Smooth muscle cell (in vitro differentiated cells): ENCODE data around the gene DEFB131A. TPM values are rescaled to one million over a fixed set of nuclear protein-coding genes. Genes with fewer than 3 reads are reported as not detected.
"Not testable (repeated sequence)": the region's sequence is repeated elsewhere in the genome, so short reads cannot be mapped to it uniquely, and the experiment has no call there.

Experiments
- DNase-seq: peaks from one replicate; lab custom pipeline; 2025; ENCODE audit not compliant: unreplicated experiment; lab: John Stamatoyannopoulos, UW
- H2AFZ ChIP-seq: fragments of 200-600 bp; sonication (generic); 2 replicates; pipeline ENCODE4 v1.6.0; 2016; ENCODE audit warnings: antibody characterized with exemption, low read depth, mild to moderate bottlenecking
- H3F3A ChIP-seq: fragments of 200-600 bp; sonication (generic); 2 replicates; pipeline ENCODE4 v1.6.0; 2017; ENCODE audit warnings: antibody characterized with exemption, low read depth
- H3K27ac ChIP-seq: fragments of 200-600 bp; sonication (generic); 2 replicates; pipeline ENCODE4 v1.5.1; 2016; ENCODE audit warnings: low read depth, mild to moderate bottlenecking
- H3K27me3 ChIP-seq: fragments of 200-600 bp; sonication (generic); 2 replicates; pipeline ENCODE4 v1.6.1; 2016; ENCODE audit warnings: low read depth, mild to moderate bottlenecking
- H3K36me3 ChIP-seq: fragments of 200-600 bp; sonication (generic); 2 replicates; pipeline ENCODE4 v1.5.1; 2016; ENCODE audit warnings: low read depth
- H3K4me1 ChIP-seq: fragments of 200-600 bp; sonication (generic); 2 replicates; pipeline ENCODE4 v1.5.1; 2016; ENCODE audit warnings: low read depth
- H3K4me2 ChIP-seq: fragments of 200-600 bp; sonication (generic); 2 replicates; pipeline ENCODE4 v1.6.0; 2016; ENCODE audit warnings: mild to moderate bottlenecking
- H3K4me3 ChIP-seq: fragments of 200-600 bp; sonication (generic); 2 replicates; pipeline ENCODE4 v1.5.1; 2016; ENCODE audit warnings: mild to moderate bottlenecking
- H3K79me2 ChIP-seq: fragments of 200-600 bp; sonication (generic); 2 replicates; pipeline ENCODE4 v1.6.0; 2016; ENCODE audit warnings: low read depth, mild to moderate bottlenecking
- H3K9ac ChIP-seq: fragments of 200-600 bp; sonication (generic); 2 replicates; pipeline ENCODE4 v1.6.0; 2016; ENCODE audit warnings: low read depth
- H3K9me3 ChIP-seq: fragments of 200-600 bp; sonication (generic); replicated peaks from 2 replicates; pipeline ENCODE4 v1.5.1; 2016; ENCODE audit warnings: low read depth
- H4K20me1 ChIP-seq: fragments of 200-600 bp; sonication (generic); 2 replicates; pipeline ENCODE4 v1.6.0; 2016; ENCODE audit warnings: low read depth
- WGBS: methylation state at CpG from one replicate; pipeline ENCODE4 v1.1.7; 2016; ENCODE audit warnings: low lambda C conversion rate; 5-methylcytosine and 5-hydroxymethylcytosine counted together
- polyA plus RNA-seq: library from polyadenylated mRNA; unstranded; fragments of >200 nt; fragmentation: Nextera tagmentation; extraction: Ambion mirVana; gene quantifications from 2 replicates; pipeline ENCODE4 v1.2.1, GENCODE V29; 2016
- total RNA-seq: library from RNA; depleted of rRNA; stranded (reverse); fragments of >200 nt; gene quantifications from 2 replicates; pipeline ENCODE4 v1.2.3, GENCODE V29; 2014

The DEFB131A gene
- total and polyA plus RNA-seq, 2 experiments from 2014 or later: not detected

- not testable (repeated sequence) for H3K27ac ChIP-seq, H3K36me3 ChIP-seq, H3K4me1 ChIP-seq, H4K20me1 ChIP-seq, H3F3A ChIP-seq, H3K9ac ChIP-seq, H3K4me3 ChIP-seq, H3K4me2 ChIP-seq, H3K9me3 ChIP-seq, DNase-seq, H3K27me3 ChIP-seq, H3K79me2 ChIP-seq, H2AFZ ChIP-seq
These were observed 7.5 kb upstream of the DEFB131A start for GRCh38 chr4:9436728-9437127.

DNA sequence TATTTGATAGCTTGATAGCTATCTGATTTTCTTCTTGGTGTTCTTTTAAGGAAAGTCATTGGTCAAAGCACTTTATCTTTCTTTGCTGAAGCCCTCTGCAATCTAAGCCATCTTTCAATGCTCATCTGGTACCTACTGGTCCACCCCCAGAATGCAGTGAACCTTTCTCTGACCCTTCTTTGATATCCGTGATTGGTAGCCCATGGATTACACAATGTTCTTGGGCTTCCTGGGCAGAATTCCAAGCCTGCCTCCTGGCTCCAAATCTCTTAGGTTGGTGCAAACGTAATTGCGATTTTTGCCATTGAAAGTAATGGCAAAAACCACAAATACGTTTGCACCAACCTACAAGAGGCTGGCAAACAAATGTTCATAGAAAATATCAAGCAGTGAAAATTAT, 1.9 kb upstream of the DEFB131A start:
- not testable (repeated sequence) for H3K9me3 ChIP-seq, H3K36me3 ChIP-seq, H3K4me3 ChIP-seq, H3K27ac ChIP-seq, H4K20me1 ChIP-seq, H3F3A ChIP-seq, H3K4me1 ChIP-seq, H3K79me2 ChIP-seq, H3K9ac ChIP-seq, DNase-seq, H3K4me2 ChIP-seq, H2AFZ ChIP-seq, H3K27me3 ChIP-seq
- 74% methylated on average over 4 of the region's 4 CpGs for WGBS

DNA sequence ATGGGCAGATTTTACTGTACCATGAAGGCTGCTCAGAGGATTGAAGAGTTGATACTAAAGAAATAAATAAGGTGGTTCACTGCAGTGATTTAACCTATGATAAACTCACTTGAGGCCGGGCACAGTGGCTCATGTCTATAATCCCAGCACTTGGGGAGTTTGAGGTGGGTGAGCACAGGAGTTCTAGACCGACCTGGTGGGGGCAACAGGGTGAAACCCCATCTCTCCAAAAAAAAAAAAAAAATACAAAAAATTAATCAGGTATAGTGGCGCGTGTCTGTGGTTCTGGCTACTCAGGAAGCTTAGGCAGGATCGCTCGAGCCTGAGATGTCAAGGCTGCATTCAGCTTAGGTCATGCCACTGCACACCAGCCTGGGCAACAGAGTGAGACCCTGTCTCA, 467 bp downstream of the DEFB131A start:
- DNase-seq, H3K27me3 ChIP-seq, H2AFZ ChIP-seq, H3K4me2 ChIP-seq, H3K4me1 ChIP-seq, H4K20me1 ChIP-seq, H3K79me2 ChIP-seq, H3F3A ChIP-seq, H3K4me3 ChIP-seq, H3K9me3 ChIP-seq, H3K36me3 ChIP-seq, H3K27ac ChIP-seq, H3K9ac ChIP-seq: not testable (repeated sequence)
- 84% methylated on average over 6 of the region's 6 CpGs for WGBS

DNA sequence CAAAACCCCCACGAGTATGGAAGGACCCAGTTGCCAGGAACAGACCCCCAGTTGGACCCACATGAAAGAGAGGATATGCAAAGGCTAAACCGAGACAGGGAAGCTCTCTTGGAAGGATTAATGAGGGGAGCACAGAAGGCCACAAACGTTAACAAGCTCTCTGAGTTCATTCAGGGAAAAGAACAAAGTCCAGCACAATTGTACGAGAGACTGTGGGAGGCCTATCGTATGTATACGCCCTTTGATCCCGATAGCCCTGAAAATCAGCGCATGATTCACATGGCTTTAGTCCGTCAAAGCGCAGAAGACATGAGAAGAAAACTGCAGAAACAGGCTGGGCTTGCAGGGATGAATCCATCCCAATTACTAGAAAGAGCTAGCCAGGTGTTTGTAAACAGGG, 8.0 kb downstream of the DEFB131A start:
- H3K4me2 ChIP-seq, H3K9ac ChIP-seq, H3K27ac ChIP-seq, H3K36me3 ChIP-seq, H3K4me1 ChIP-seq, H2AFZ ChIP-seq, H3F3A ChIP-seq, H3K9me3 ChIP-seq, H3K27me3 ChIP-seq, DNase-seq, H4K20me1 ChIP-seq, H3K4me3 ChIP-seq, H3K79me2 ChIP-seq: not testable (repeated sequence)
- WGBS: 87% methylated on average over 10 of the region's 10 CpGs

- H4K20me1 ChIP-seq, H3K4me2 ChIP-seq, H3F3A ChIP-seq, H3K79me2 ChIP-seq, H3K9ac ChIP-seq, H3K9me3 ChIP-seq, H3K4me1 ChIP-seq, H3K4me3 ChIP-seq, H2AFZ ChIP-seq, H3K27ac ChIP-seq, DNase-seq, H3K27me3 ChIP-seq, H3K36me3 ChIP-seq: not testable (repeated sequence)
- WGBS: 82% methylated on average over 6 of the region's 6 CpGs
These were observed 10.1 kb downstream of the DEFB131A start for GRCh38 chr4:9454284-9454683.

DNA sequence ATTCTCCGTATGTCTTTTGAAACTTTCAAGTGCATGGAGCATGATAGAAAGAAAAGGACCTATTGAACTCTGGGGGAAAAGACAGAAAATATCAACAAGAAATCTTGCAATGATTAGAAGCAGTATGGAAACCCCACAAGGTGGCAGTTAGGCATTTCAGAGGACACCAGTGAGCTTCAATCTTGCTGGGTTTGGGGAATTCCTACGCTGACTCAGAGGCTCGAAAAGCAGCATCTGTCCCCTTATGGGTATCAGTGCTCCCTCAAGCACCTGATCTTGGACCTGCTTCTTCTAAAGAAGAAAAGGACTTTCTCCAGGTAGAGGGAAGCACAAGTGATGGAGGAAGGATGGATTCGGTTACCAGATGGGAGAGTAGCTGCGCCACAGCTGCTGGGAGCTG, 10.8 kb downstream of the DEFB131A start:
- not testable (repeated sequence) for H3K4me3 ChIP-seq, H3F3A ChIP-seq
- 78% methylated on average over 5 of the region's 5 CpGs for WGBS

DNA sequence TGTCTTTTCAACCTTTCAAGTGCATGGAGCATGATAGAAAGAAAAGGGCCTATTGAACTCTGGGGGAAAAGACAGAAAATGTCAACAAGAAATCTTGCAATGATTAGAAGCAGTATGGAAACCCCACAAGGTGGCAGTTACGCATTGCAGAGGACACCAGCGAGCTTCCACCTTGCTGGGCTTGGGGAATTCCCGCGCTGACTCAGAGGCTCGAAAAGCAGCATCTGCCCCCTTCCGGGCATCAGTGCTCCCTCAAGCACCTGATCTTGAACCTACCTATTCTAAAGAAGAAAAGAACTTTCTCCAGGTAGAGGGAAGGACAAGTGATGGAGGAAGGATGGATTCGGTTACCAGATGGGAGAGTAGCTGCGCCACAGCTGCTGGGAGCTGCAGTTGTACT, 35.3 kb downstream of the DEFB131A start:
- WGBS: 89% methylated on average over 7 of the region's 8 CpGs
- not testable (repeated sequence) for H3K4me2 ChIP-seq

More for the DNA sequence above, 10.8 kb downstream of the DEFB131A start:
- H3K27me3 ChIP-seq, H3K36me3 ChIP-seq, H3K79me2 ChIP-seq, H4K20me1 ChIP-seq, H2AFZ ChIP-seq, H3K9me3 ChIP-seq, H3K9ac ChIP-seq, H3K4me1 ChIP-seq, H3K27ac ChIP-seq, DNase-seq, H3K4me2 ChIP-seq: not testable (repeated sequence)

DNA sequence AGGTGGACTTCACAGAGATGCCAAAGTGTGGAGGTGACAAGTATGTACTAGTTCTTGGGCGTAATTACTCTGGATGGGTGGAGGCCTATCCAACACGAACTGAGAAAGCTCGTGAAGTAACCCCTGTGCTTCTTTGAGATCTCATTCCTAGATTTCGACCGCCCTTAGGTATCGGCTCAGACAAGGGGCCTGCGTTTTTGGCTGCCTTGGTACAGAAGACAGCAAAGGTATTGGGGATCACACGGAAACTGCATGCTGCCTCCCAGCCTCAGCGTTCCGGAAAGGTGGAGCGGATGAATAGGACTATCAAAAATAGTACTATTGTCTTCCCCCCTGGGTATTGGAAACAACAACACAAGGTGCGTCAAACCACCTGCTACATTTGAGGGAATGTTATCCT, 35.9 kb downstream of the DEFB131A start:
- not testable (repeated sequence) for H3K9ac ChIP-seq, DNase-seq
- WGBS: 85% methylated on average over 12 of the region's 12 CpGs

More for the DNA sequence above, 35.3 kb downstream of the DEFB131A start:
- H3F3A ChIP-seq, H4K20me1 ChIP-seq, H3K27me3 ChIP-seq, H3K9ac ChIP-seq, H3K4me3 ChIP-seq, H3K79me2 ChIP-seq, H3K36me3 ChIP-seq, DNase-seq, H3K9me3 ChIP-seq, H2AFZ ChIP-seq, H3K27ac ChIP-seq, H3K4me1 ChIP-seq: not testable (repeated sequence)

DNA sequence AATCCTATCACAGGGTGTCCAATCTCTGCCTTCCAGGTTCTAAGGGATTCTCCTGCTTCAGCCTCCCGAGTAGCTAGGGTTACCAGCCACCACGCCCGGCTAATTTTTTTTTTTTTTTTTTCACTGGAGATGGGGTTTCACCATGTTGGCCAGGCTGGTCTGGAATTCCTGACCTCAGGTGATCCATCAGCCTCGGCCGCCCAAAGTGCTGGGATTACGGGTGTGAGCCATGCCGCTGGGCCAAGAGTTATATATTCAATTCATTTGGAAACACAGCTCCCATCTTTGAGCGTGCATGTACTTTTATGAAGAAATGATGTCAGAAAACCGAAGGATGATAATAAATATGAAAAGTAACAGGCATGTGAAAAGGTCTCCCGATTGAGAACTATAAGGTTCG, 38.7 kb downstream of the DEFB131A start:
- not testable (repeated sequence) for H3K9me3 ChIP-seq, H3K27me3 ChIP-seq, H3K36me3 ChIP-seq, H3K4me2 ChIP-seq, H3K9ac ChIP-seq, H3K4me1 ChIP-seq, DNase-seq, H3K79me2 ChIP-seq, H3K4me3 ChIP-seq, H2AFZ ChIP-seq, H4K20me1 ChIP-seq, H3F3A ChIP-seq, H3K27ac ChIP-seq
- 87% methylated on average over 11 of the region's 11 CpGs for WGBS

More for the DNA sequence above, 35.9 kb downstream of the DEFB131A start:
- not testable (repeated sequence) for H3K79me2 ChIP-seq, H3F3A ChIP-seq, H3K27me3 ChIP-seq, H3K9me3 ChIP-seq, H3K4me3 ChIP-seq, H4K20me1 ChIP-seq, H3K36me3 ChIP-seq, H3K27ac ChIP-seq, H3K4me1 ChIP-seq, H2AFZ ChIP-seq, H3K4me2 ChIP-seq
